ENCODE data around the gene USF2.

Gene USF2

GRCh38 chr19:35313587-35313986, 44.8 kb downstream of the USF2 start:
- Histone ChIP-seq H3K27me3 (replicated peaks) (no peaks in the 10 kb centered on the region), H3K36me3 (replicated peaks) (no peaks in the 10 kb centered on the region), H3K4me3 (ENCODE audit: low read depth, low read length) (no peak overlapping the region), H3K27ac (no peak overlapping the region)
- in situ Hi-C loops (cut with HindIII; ENCODE audit: low pct_ligation_motif_present, low sequenced_read_pairs): no loop called here
- no peak for TF ChIP-seq CTCF (IDR thresholded peaks at IDR 0.05; ENCODE audit: low read depth, low read length, missing control alignments)
- DNase-seq: no peak

DNA sequence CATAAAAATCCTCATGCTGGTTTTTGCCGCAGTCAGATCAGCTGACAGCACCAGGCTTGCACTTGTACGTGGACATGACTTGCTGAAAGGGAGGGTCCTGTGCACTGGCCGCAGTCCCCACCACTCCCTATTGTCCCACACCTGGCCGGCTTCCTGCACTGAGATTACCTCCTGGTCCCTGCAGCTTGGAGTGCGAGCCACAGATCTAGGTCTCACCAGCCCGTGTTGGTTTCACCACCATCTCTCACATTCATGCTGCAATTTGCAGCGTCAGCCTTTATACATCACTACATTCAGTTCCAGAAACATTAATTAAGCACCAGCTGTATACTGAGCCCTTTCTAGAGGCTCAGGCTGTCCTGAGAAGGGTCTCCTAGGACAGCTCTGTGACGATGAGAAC, 45.3 kb downstream of the USF2 start:
- H3K27ac ChIP-seq: no peak overlapping the region
- H3K27me3 ChIP-seq (replicated peaks): no peaks in the 10 kb centered on the region
- in situ Hi-C loops (cut with HindIII; ENCODE audit: low pct_ligation_motif_present, low sequenced_read_pairs): no loop called here

DNA sequence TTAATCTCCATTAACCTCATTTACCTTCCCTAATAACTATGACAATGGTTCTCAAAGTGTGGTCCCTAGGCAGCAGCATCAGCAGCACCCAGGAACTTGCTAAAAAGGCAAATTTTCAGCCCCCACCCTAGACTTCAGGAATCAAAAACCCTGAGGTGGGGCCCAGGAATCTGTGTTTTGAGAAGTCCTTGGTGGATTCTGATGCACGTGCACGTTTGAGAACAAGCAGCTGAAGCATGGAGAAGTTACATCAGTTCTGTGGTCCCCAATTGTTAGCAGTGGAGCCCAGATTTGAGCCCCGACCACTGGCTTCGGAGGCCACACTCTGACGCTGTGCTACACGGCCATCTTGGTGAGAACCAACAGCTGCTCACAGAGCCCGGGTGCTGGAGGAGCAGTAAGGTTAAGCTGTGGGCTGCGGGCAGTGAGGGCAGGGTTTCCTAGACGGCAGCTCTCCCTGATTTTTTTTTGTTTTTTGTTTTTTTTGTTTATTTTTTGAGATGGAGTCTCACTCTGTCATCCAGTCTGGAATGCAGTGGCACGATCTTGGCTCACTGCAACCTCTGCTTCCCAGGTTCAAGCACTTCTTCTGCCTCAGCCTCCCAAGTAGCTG, 46.2 kb downstream of the USF2 start:
- no peak for DNase-seq
- H3K27ac ChIP-seq: no peak overlapping the region
- in situ Hi-C loops (cut with HindIII; ENCODE audit: low pct_ligation_motif_present, low sequenced_read_pairs): no loop called here

More for the DNA sequence above, 45.3 kb downstream of the USF2 start:
- no peak for TF ChIP-seq CTCF (IDR thresholded peaks at IDR 0.05; ENCODE audit: low read depth, low read length, missing control alignments)
- no peaks in the 10 kb centered on the region for H3K36me3 ChIP-seq (replicated peaks)
- H3K4me3 ChIP-seq (ENCODE audit: low read depth, low read length): no peak overlapping the region
- no peak for DNase-seq

DNA sequence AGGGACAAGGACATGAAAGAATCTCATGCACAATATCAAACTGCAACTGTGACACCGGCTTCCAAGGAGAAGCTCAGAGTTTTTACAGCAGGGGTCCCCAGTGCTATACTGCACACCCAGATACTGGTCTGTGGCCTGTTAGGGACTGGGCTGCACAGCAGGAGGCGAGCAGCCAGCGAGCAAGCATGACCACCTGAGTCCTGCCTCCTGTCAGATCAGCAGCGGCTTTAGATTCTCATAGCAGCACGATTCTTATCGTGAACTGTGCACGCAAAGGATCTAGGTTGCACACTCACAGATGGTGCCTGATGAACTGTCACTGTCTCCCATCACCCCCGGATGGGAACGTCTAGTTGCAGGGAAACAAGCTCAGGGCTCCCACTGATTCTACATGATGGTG, 47.1 kb downstream of the USF2 start:
- no peaks in the 10 kb centered on the region for H3K27me3 ChIP-seq (replicated peaks)
- no peaks in the 10 kb centered on the region for H3K36me3 ChIP-seq (replicated peaks)
- H3K27ac ChIP-seq: no peak overlapping the region
- TF ChIP-seq CTCF (IDR thresholded peaks at IDR 0.05; ENCODE audit: low read depth, low read length, missing control alignments): no peak
- in situ Hi-C loops (cut with HindIII; ENCODE audit: low pct_ligation_motif_present, low sequenced_read_pairs): no loop called here
- H3K4me3 ChIP-seq (ENCODE audit: low read depth, low read length): no peak overlapping the region
- no peak for DNase-seq

More for the DNA sequence above, 46.2 kb downstream of the USF2 start:
- Histone ChIP-seq H3K4me3 (ENCODE audit: low read depth, low read length) (no peak overlapping the region), H3K27me3 (replicated peaks) (no peaks in the 10 kb centered on the region), H3K36me3 (replicated peaks) (no peaks in the 10 kb centered on the region)
- TF ChIP-seq CTCF (IDR thresholded peaks at IDR 0.05; ENCODE audit: low read depth, low read length, missing control alignments): no peak

DNA sequence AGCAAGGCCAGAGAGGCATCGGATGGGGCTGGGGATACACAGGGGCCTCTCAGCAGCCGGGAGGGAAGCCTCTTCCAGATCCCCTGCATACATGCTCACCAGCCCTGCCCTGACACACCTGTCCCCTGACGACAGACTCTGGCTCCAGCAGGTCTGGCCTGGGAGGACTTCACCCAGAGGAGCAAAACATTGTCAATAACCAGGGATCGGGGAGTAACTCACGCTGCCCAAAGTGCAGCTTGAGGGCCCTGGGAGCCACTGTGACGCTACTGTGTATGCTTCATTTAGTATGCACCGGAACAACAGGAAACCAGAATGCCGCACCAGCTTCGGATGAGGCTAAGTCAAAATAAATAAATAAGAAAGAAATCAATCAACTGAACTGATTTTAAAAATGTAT, 47.8 kb downstream of the USF2 start:
- H3K27me3 ChIP-seq (replicated peaks): no peaks in the 10 kb centered on the region
- H3K27ac ChIP-seq: no peak overlapping the region
- no peak for DNase-seq
- H3K4me3 ChIP-seq (ENCODE audit: low read depth, low read length): no peak overlapping the region
- no peaks in the 10 kb centered on the region for H3K36me3 ChIP-seq (replicated peaks)
- no peak for TF ChIP-seq CTCF (IDR thresholded peaks at IDR 0.05; ENCODE audit: low read depth, low read length, missing control alignments)
- in situ Hi-C loops (cut with HindIII; ENCODE audit: low pct_ligation_motif_present, low sequenced_read_pairs): no loop called here

DNA sequence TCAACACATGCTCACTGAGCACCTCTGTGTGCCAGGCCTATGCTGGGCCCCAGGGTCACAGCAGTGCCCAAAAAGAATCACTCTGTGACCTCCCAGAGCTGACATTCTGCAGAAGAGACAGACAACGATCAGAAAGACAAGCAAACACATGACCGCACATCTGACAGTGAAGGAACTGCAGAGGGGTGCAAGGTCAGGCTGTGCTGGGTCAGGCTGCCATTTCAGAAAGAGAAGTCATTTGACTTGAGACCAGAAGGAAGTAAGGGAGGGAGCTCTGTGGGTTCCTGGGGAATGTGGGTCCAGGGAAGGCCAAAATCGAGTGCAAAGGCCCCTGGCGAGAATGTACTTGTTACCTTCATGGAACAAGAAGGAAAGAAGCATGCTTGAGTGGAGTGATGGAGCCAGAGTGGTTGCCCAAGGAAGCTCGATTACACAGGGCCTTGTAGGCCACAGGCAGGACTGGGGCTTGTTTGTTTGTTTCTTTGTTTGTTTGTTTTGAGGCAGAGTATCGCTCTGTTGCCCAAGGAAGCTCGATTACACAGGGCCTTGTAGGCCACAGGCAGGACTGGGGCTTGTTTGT, 48.8 kb downstream of the USF2 start:
- TF ChIP-seq CTCF (IDR thresholded peaks at IDR 0.05; ENCODE audit: low read depth, low read length, missing control alignments): no peak
- H3K27me3 ChIP-seq (replicated peaks): no peaks in the 10 kb centered on the region
- in situ Hi-C loops (cut with HindIII; ENCODE audit: low pct_ligation_motif_present, low sequenced_read_pairs): no loop called here
- no peak overlapping the region for H3K4me3 ChIP-seq (ENCODE audit: low read depth, low read length)
- no peak overlapping the region for H3K27ac ChIP-seq
- no peak for DNase-seq
- no peaks in the 10 kb centered on the region for H3K36me3 ChIP-seq (replicated peaks)

Data from brain microvascular endothelial cell (primary cell).